H1 (cell line): ENCODE results near the gene TMPRSS13. TPM values are rescaled to one million over a fixed set of nuclear protein-coding genes. Genes with fewer than 3 reads are reported as not detected.
A peak's percentile ranks its signal among the peaks of the same experiment; 100 is the strongest.

Experiments
- CTCF ChIA-PET: fragments of 300-600 bp; sonication (Branson Sonifier 250); formaldehyde crosslinking; loops from one replicate; lab custom pipeline; 2021; ENCODE audit not compliant: partially characterized antibody; lab: Charles Lee
- POLR2A ChIA-PET: fragments of 300-600 bp; sonication (Branson Sonifier 250); formaldehyde crosslinking; loops from one replicate; lab custom pipeline; 2021; ENCODE audit warnings: inconsistent platforms; ENCODE audit not compliant: partially characterized antibody; lab: Charles Lee
- DNase-seq, 2 experiments: peaks; one replicate each; pipeline versions ENCODE4 v3.0.0 to v3.0.0-alpha.2; 2010 to 2022; ENCODE audit warnings: low spot score in 2 of 2, low read depth in 1 of 2, mixed read lengths in 1 of 2
- FAIRE-seq: peaks from 2 replicates; lab custom pipeline; 2011; peaks lifted over from hg19 to GRCh38; lab: Jason Lieb, UNC
- H2AFZ ChIP-seq: 2 replicates; pipeline ENCODE4 v1.8.1; 2012; ENCODE audit warnings: low read length, inconsistent platforms
- H2AK5ac ChIP-seq: 2 replicates; pipeline ENCODE4 v1.6.1; 2013; ENCODE audit warnings: low read depth, low read length
- H2BK120ac ChIP-seq: replicated peaks from 2 replicates; pipeline ENCODE3; 2013; ENCODE audit warnings: low read depth, low read length, inconsistent platforms
- H2BK12ac ChIP-seq: 2 replicates; pipeline ENCODE4 v1.6.1; 2013; ENCODE audit warnings: low read depth, low read length
- H2BK15ac ChIP-seq: 2 replicates; pipeline ENCODE4 v1.6.1; 2013; ENCODE audit warnings: low read length
- H2BK20ac ChIP-seq: 2 replicates; pipeline ENCODE4 v1.6.1; 2013; ENCODE audit warnings: low read length
- H2BK5ac ChIP-seq: 2 replicates; pipeline ENCODE4 v1.6.1; 2013; ENCODE audit warnings: low read depth, low read length
- H3K14ac ChIP-seq: 2 replicates; pipeline ENCODE4 v1.6.1; 2013; ENCODE audit warnings: inconsistent platforms; ENCODE audit not compliant: insufficient read length
- H3K18ac ChIP-seq: 2 replicates; pipeline ENCODE4 v1.6.1; 2013; ENCODE audit warnings: low read length; ENCODE audit errors: extremely low read depth
- H3K23ac ChIP-seq: 2 replicates; pipeline ENCODE4 v1.6.1; 2013; ENCODE audit warnings: inconsistent platforms; ENCODE audit not compliant: insufficient read length
- H3K23me2 ChIP-seq: 2 replicates; pipeline ENCODE4 v1.6.1; 2013; ENCODE audit warnings: low read depth, low read length
- H3K27ac ChIP-seq: 2 replicates; pipeline ENCODE4 v1.6.1; 2011; ENCODE audit warnings: low read depth, low read length, inconsistent platforms
- H3K27me3 ChIP-seq, 4 experiments: replicated peaks in 1 of 4; 1 replicate in 1 of 4; 2 replicates in 3 of 4; pipeline versions ENCODE4 v1.6.1 to v1.8.1; 2011 to 2013; ENCODE audit warnings: low read length in 3 of 4, mild to moderate bottlenecking in 3 of 4, inconsistent platforms in 2 of 4, mixed read lengths in 2 of 4, moderate library complexity in 1 of 4; ENCODE audit not compliant: control insufficient read depth in 3 of 4, insufficient read depth in 3 of 4; ENCODE audit errors: extremely low read depth in 1 of 4
- H3K36me3 ChIP-seq, 4 experiments: 2 replicates each; pipeline versions ENCODE4 v1.6.1 to v1.8.1; 2011 to 2013; ENCODE audit warnings: mild to moderate bottlenecking in 4 of 4, low read length in 3 of 4, moderate library complexity in 2 of 4, control low read depth in 1 of 4, inconsistent platforms in 1 of 4; ENCODE audit not compliant: insufficient read depth in 4 of 4, control insufficient read depth in 2 of 4
- H3K4ac ChIP-seq: replicated peaks from 2 replicates; pipeline ENCODE3; 2013; ENCODE audit warnings: low read length, low read depth, mixed read lengths, inconsistent platforms; ENCODE audit not compliant: insufficient read length
- H3K4me1 ChIP-seq, 4 experiments: replicated peaks in 1 of 4; 1 replicate in 1 of 4; 2 replicates in 3 of 4; pipeline versions ENCODE4 v1.6.1 to v1.8.1; 2011 to 2013; ENCODE audit warnings: low read length in 3 of 4, inconsistent platforms in 2 of 4, mixed read lengths in 1 of 4; ENCODE audit not compliant: insufficient read depth in 4 of 4, control insufficient read depth in 3 of 4
- H3K4me2 ChIP-seq, 2 experiments: 2 replicates each; pipeline versions ENCODE4 v1.6.1 to v1.8.1; 2011 to 2013; ENCODE audit warnings: low read depth in 2 of 2, low read length in 2 of 2, control low read depth in 1 of 2, inconsistent platforms in 1 of 2, mild to moderate bottlenecking in 1 of 2; ENCODE audit not compliant: insufficient read depth in 1 of 2
- H3K4me3 ChIP-seq, 4 experiments: fragments of 200-600, 300-600 bp in 1 of 4; sonication (generic), shearing (Covaris generic), sonication (Bioruptor Twin) in 1 of 4; 2 replicates each; pipeline versions ENCODE4 v1.5.1 to v1.8.1; 2011 to 2016; ENCODE audit warnings: low read length in 4 of 4, low read depth in 3 of 4, control low read depth in 2 of 4, inconsistent platforms in 2 of 4, mild to moderate bottlenecking in 2 of 4, mixed read lengths in 1 of 4, moderate library complexity in 1 of 4; ENCODE audit not compliant: insufficient read depth in 2 of 4; ENCODE audit errors: extremely low read depth in 1 of 4
- H3K56ac ChIP-seq: replicated peaks from 2 replicates; pipeline ENCODE3; 2013; ENCODE audit warnings: low read depth, mild to moderate bottlenecking, mixed read lengths, low read length, inconsistent platforms; ENCODE audit not compliant: insufficient read length
- H3K79me1 ChIP-seq: 2 replicates; pipeline ENCODE4 v1.6.1; 2013; ENCODE audit warnings: low read depth, low read length, control low read depth
- H3K79me2 ChIP-seq, 2 experiments: 2 replicates each; pipeline versions ENCODE4 v1.6.1 to v1.8.1; 2012 to 2013; ENCODE audit warnings: low read length in 2 of 2, mild to moderate bottlenecking in 2 of 2, inconsistent platforms in 1 of 2; ENCODE audit not compliant: insufficient read depth in 2 of 2, control insufficient read depth in 1 of 2
- H3K9ac ChIP-seq, 4 experiments: replicated peaks in 1 of 4; 1 replicate in 1 of 4; 2 replicates in 3 of 4; pipeline versions ENCODE4 v1.6.1 to v1.8.1; 2011 to 2013; ENCODE audit warnings: low read depth in 3 of 4, low read length in 3 of 4, control low read depth in 2 of 4, mild to moderate bottlenecking in 2 of 4, moderate library complexity in 2 of 4, inconsistent platforms in 1 of 4; ENCODE audit errors: extremely low read depth in 1 of 4
- H3K9me3 ChIP-seq, 2 experiments: 2 replicates each; pipeline versions ENCODE4 v1.6.1 to v1.8.1; 2012 to 2013; ENCODE audit warnings: mild to moderate bottlenecking in 2 of 2, moderate library complexity in 2 of 2, control low read depth in 1 of 2, inconsistent platforms in 1 of 2, low read depth in 1 of 2, low read length in 1 of 2, mixed read lengths in 1 of 2; ENCODE audit not compliant: insufficient read depth in 2 of 2
- H4K20me1 ChIP-seq, 2 experiments: replicated peaks in 1 of 2; 2 replicates each; pipeline versions ENCODE3 to v1.8.1; 2011 to 2013; ENCODE audit warnings: inconsistent platforms in 2 of 2, low read length in 2 of 2, mild to moderate bottlenecking in 1 of 2; ENCODE audit not compliant: insufficient read depth in 2 of 2, control insufficient read depth in 1 of 2
- H4K5ac ChIP-seq: 2 replicates; pipeline ENCODE4 v1.6.1; 2013; ENCODE audit warnings: low read length, low read depth, mixed read lengths, inconsistent platforms; ENCODE audit not compliant: insufficient read length
- H4K8ac ChIP-seq: 2 replicates; pipeline ENCODE4 v1.8.0; 2013; ENCODE audit warnings: mild to moderate bottlenecking, moderate library complexity, low read length, inconsistent platforms; ENCODE audit not compliant: insufficient read depth; ENCODE audit errors: extremely low read depth
- H4K91ac ChIP-seq: replicated peaks from 2 replicates; pipeline ENCODE3; 2013; ENCODE audit warnings: low read length, mixed read lengths, inconsistent platforms; ENCODE audit not compliant: insufficient read length
- PHF8 ChIP-seq: fragments of 200-600 bp; sonication (generic); conservative IDR thresholded peaks from 2 replicates; pipeline ENCODE4 v1.7.1; 2012; ENCODE audit warnings: low read depth, mild to moderate bottlenecking, inconsistent platforms, low read length, moderate library complexity
- RAD21 ChIP-seq, 2 experiments: IDR thresholded peaks in 1 of 2; conservative IDR thresholded peaks in 1 of 2; 2 replicates each; pipeline ENCODE4 v1.6.1; 2011; ENCODE audit warnings: low read depth in 2 of 2, low read length in 2 of 2, improper control_type of control experiment in 1 of 2, inconsistent platforms in 1 of 2, mild to moderate bottlenecking in 1 of 2, moderate library complexity in 1 of 2
- RNF2 ChIP-seq: fragments of 200-900, 300-1000 bp; sonication (generic); IDR thresholded peaks from 2 replicates; pipeline ENCODE4 v1.7.1; 2016; ENCODE audit warnings: borderline replicate concordance, low read depth, mild to moderate bottlenecking, antibody characterized with exemption, low read length; ENCODE audit not compliant: poor library complexity, severe bottlenecking; ENCODE audit errors: missing control alignments
- SIX5 ChIP-seq: IDR thresholded peaks from 2 replicates; pipeline ENCODE4 v1.6.1; 2011; ENCODE audit warnings: mild to moderate bottlenecking, low read depth, low read length
- WGBS, 2 experiments: shearing (Covaris generic) in 1 of 2; methylation state at CpG; one replicate each; pipeline versions ENCODE4 v1.1.6 to v1.1.7; 2013 to 2015; ENCODE audit warnings: low lambda C conversion rate in 2 of 2, mixed read lengths in 2 of 2, inconsistent platforms in 1 of 2, low coverage in 1 of 2, missing lambda C conversion rate in 1 of 2; ENCODE audit not compliant: insufficient replicate concordance in 2 of 2, insufficient coverage in 1 of 2, insufficient read length in 1 of 2; ENCODE audit errors: extremely low coverage in 1 of 2, missing lambda C conversion rate in 1 of 2; 5-methylcytosine and 5-hydroxymethylcytosine counted together
- polyA plus RNA-seq, 7 experiments: library from polyadenylated mRNA; depleted of rRNA in 3 of 7; stranded (reverse) in 5 of 7; unstranded in 2 of 7; fragments of >200 nt in 5 of 7; fragments of 200-250 nt in 2 of 7; gene quantifications; 1 replicate in 5 of 7; 2 replicates in 1 of 7; 4 replicates in 1 of 7; pipeline versions ENCODE4 v1.2.1 to v1.2.3, GENCODE V29; 2011 to 2013; ENCODE audit warnings: missing spikeins in 2 of 7, mixed read lengths in 2 of 7
- total RNA-seq: library from RNA; stranded (reverse); fragmentation: NEBNext Ultra II Directional; extraction: Animal tissue kit (Norgen Biotek cat#: 25700); gene quantifications from 2 replicates; pipeline ENCODE4 v1.2.1, GENCODE V29; 2021
- TF ChIP-seq, protein P1 (sequence below), 3 experiments: IDR thresholded peaks; 1 replicate in 2 of 3; 2 replicates in 1 of 3; pipeline versions ENCODE4 v1.5.1 to v1.6.1; 2011; ENCODE audit warnings: low read length in 3 of 3, mild to moderate bottlenecking in 3 of 3, inconsistent platforms in 2 of 3, low read depth in 1 of 3, moderate library complexity in 1 of 3; ENCODE audit not compliant: insufficient read depth in 1 of 3; ENCODE audit errors: control extremely low read depth in 1 of 3

Gene TMPRSS13
- total and polyA plus RNA-seq, 2 of the 8 experiments (the other 6 are each of a cell fraction or from before 2014, with no cell fraction given), result 0.61 to 0.79 TPM

DNA sequence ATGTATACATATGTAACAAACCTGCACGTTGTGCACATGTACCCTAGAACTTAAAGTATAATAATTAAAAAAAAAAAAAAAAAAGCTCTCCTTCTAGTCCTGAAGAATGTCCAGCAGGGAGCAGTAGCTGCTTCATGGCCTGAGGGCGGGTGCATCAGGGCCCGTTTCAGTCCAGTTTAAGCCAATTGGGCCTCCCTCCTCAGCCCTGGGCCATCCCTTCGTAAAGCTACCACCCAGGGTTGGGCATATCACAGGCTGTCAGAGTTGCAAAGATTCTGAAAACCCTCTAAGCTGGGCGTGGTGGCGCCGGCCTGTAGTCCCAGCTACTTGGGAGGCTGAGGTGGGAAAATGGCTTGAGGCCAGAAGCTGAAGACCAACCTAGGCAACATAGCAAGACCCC lies 5.4 kb downstream of the TMPRSS13 start:
- 80% methylated on average over 6 of the region's 7 CpGs; no CpG with 5 or more reads in 1 of the 2 experiments for WGBS, 2 experiments
- H2AFZ ChIP-seq, result no peak overlapping the region
- no peaks in the 10 kb centered on the region for H3K79me2 ChIP-seq
- no peaks in the 10 kb centered on the region for H3K79me1 ChIP-seq
- H3K4ac ChIP-seq, result no peak overlapping the region
- no peak overlapping the region for H4K91ac ChIP-seq
- no peak overlapping the region for H4K8ac ChIP-seq
- no peaks in the 10 kb centered on the region for H3K36me3 ChIP-seq
- H3K23ac ChIP-seq, result no peak overlapping the region
- H4K20me1 ChIP-seq, result no peaks in the 10 kb centered on the region
- DNase-seq (no peak), FAIRE-seq (no peak)
- POLR2A ChIA-PET, result no interaction called here
- H3K18ac ChIP-seq, result no peak overlapping the region
- H3K14ac ChIP-seq, result no peak overlapping the region
- no peak overlapping the region for H3K56ac ChIP-seq
- H3K4me1 ChIP-seq, result no peaks in the 10 kb centered on the region; a peak in 1 of 7 replicates
- H2AK5ac ChIP-seq, result no peak overlapping the region
- no peak overlapping the region for H3K27ac ChIP-seq
- no peaks in the 10 kb centered on the region for H3K23me2 ChIP-seq
- H3K9ac ChIP-seq, result no peak overlapping the region
- no peak overlapping the region for H3K4me3 ChIP-seq
- H3K27me3 ChIP-seq, result no peaks in the 10 kb centered on the region; a peak in 1 of 7 replicates
- H2BK12ac ChIP-seq, result no peak overlapping the region
- H2BK20ac ChIP-seq, result no peak overlapping the region
- H3K9me3 ChIP-seq, result no peaks in the 10 kb centered on the region
- H2BK5ac ChIP-seq, result no peak overlapping the region
- H2BK15ac ChIP-seq, result no peak overlapping the region
- H2BK120ac ChIP-seq, result no peak overlapping the region
- H4K5ac ChIP-seq, result no peak overlapping the region
- H3K4me2 ChIP-seq, result no peak overlapping the region
- CTCF ChIA-PET, result interaction anchor here (0.6 to 14.8 kb wide), 20 partner anchors 9 to 498 kb away, joined by 3 to 143 read pairs (median 5); partner anchors contain the start of gene FXYD6
- TF ChIP-seq PHF8 (no peak), RAD21 (IDR thresholded peaks at IDR 0.05 in 1 of 2, conservative IDR thresholded peaks at IDR 0.05 in 1 of 2; ENCODE audit: low read depth in 2 of 2, low read length in 2 of 2) (peak in 1 of 2 experiments; percentile 5; a peak in 1 of 4 replicates), RNF2 (no peak), SIX5 (no peak)
- TF ChIP-seq, protein P1, sequence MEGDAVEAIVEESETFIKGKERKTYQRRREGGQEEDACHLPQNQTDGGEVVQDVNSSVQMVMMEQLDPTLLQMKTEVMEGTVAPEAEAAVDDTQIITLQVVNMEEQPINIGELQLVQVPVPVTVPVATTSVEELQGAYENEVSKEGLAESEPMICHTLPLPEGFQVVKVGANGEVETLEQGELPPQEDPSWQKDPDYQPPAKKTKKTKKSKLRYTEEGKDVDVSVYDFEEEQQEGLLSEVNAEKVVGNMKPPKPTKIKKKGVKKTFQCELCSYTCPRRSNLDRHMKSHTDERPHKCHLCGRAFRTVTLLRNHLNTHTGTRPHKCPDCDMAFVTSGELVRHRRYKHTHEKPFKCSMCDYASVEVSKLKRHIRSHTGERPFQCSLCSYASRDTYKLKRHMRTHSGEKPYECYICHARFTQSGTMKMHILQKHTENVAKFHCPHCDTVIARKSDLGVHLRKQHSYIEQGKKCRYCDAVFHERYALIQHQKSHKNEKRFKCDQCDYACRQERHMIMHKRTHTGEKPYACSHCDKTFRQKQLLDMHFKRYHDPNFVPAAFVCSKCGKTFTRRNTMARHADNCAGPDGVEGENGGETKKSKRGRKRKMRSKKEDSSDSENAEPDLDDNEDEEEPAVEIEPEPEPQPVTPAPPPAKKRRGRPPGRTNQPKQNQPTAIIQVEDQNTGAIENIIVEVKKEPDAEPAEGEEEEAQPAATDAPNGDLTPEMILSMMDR (IDR thresholded peaks at IDR 0.05; ENCODE audit: control extremely low read depth in 1 of 3, insufficient read depth in 1 of 3, low read depth in 1 of 3, low read length in 3 of 3), result peak in 2 of 3 experiments; percentile 11 to 22; a peak in 2 of 4 replicates
